GM12878 (cell line): ENCODE measurements around the gene TIGD4. TPM values are rescaled to one million over a fixed set of nuclear protein-coding genes. Genes with fewer than 3 reads are reported as not detected.

Experiments
- ESRRA ChIP-seq: IDR thresholded peaks from 2 replicates; pipeline ENCODE4 v1.6.1; 2012; ENCODE audit warnings: mild to moderate bottlenecking, low read length, improper control_type of control experiment
- GABPA ChIP-seq: IDR thresholded peaks from 2 replicates; pipeline ENCODE4 v1.6.1; 2014; ENCODE audit warnings: antibody characterized with exemption, low read depth, mild to moderate bottlenecking, inconsistent platforms
- HDAC6 ChIP-seq: fragments of 200-600 bp; sonication (generic); IDR thresholded peaks from one replicate; pipeline ENCODE4 v1.8.0; 2017; ENCODE audit warnings: antibody characterized with exemption; ENCODE audit not compliant: unreplicated experiment
- IKZF2 ChIP-seq, 2 experiments: fragments of 450-650 bp; IDR thresholded peaks; 2 replicates each; pipeline ENCODE4 v1.6.1; 2017; ENCODE audit warnings: mild to moderate bottlenecking in 2 of 2, moderate library complexity in 2 of 2
- LARP7 ChIP-seq: fragments of 450-650 bp; IDR thresholded peaks from 2 replicates; pipeline ENCODE4 v1.6.1; 2017; ENCODE audit warnings: mild to moderate bottlenecking
- NRF1 ChIP-seq: conservative IDR thresholded peaks from 2 replicates; pipeline ENCODE4 v1.6.1; 2011; ENCODE audit warnings: mild to moderate bottlenecking, low read depth, low read length, improper control_type of control experiment
- POLR2AphosphoS5 ChIP-seq: IDR thresholded peaks from 2 replicates; pipeline ENCODE4 v1.6.1; 2011; ENCODE audit warnings: mild to moderate bottlenecking, low read length, inconsistent platforms
- RAD21 ChIP-seq: IDR thresholded peaks from 2 replicates; pipeline ENCODE4 v1.6.1; 2011; ENCODE audit warnings: mild to moderate bottlenecking, low read depth, low read length, moderate library complexity; ENCODE audit not compliant: insufficient read depth
- SMARCA5 ChIP-seq: fragments of 450-650 bp; IDR thresholded peaks from 2 replicates; pipeline ENCODE4 v1.6.1; 2017; ENCODE audit warnings: mild to moderate bottlenecking
- SRF ChIP-seq, 2 experiments: IDR thresholded peaks; 2 replicates each; pipeline ENCODE4 v1.6.1; 2011; ENCODE audit warnings: low read depth in 2 of 2, low read length in 2 of 2, mild to moderate bottlenecking in 1 of 2, moderate library complexity in 1 of 2
- ZBTB11 ChIP-seq: fragments of 450-650 bp; formaldehyde crosslinking; IDR thresholded peaks from 2 replicates; pipeline ENCODE4 v1.5.0; 2022; ENCODE audit warnings: mild to moderate bottlenecking, missing genetic modification characterization
- ZNF24 ChIP-seq: fragments of 450-650 bp; IDR thresholded peaks from 2 replicates; pipeline ENCODE4 v1.6.1; 2017; ENCODE audit warnings: antibody characterized with exemption, mild to moderate bottlenecking
- ZNF274 ChIP-seq: IDR thresholded peaks from one replicate; pipeline ENCODE4 v1.8.0; 2011; ENCODE audit not compliant: insufficient read length, insufficient read depth
- ZNF384 ChIP-seq: IDR thresholded peaks from 2 replicates; pipeline ENCODE4 v1.6.1; 2012; ENCODE audit warnings: low read depth, mild to moderate bottlenecking, low read length, improper control_type of control experiment, borderline replicate concordance
- ZSCAN29 ChIP-seq: fragments of 450-650 bp; IDR thresholded peaks from 2 replicates; pipeline ENCODE4 v1.6.1; 2017; ENCODE audit warnings: mild to moderate bottlenecking, moderate library complexity
- polyA plus RNA-seq, 11 experiments: library from polyadenylated mRNA; depleted of rRNA in 4 of 11; unstranded in 6 of 11; stranded (reverse) in 5 of 11; fragments of >200 nt; fragmentation: Nextera tagmentation in 4 of 11; fragmentation: Illumina TruSeq in 1 of 11; extraction: Ambion mirVana in 4 of 11; extraction: Trizol in 1 of 11; gene quantifications; 1 replicate in 1 of 11; 2 replicates in 10 of 11; pipeline versions ENCODE4 v1.2.1 to v1.2.3, GENCODE V29; 2011 to 2016; ENCODE audit warnings: inconsistent platforms in 2 of 11, missing spikeins in 2 of 11, low read depth in 1 of 11
- total RNA-seq, 4 experiments: library from RNA; depleted of rRNA in 3 of 4; stranded (reverse); fragments of >200 nt in 3 of 4; fragmentation: Illumina TruSeq in 1 of 4; extraction: Trizol in 1 of 4; gene quantifications; 2 replicates each; pipeline versions ENCODE4 v1.2.1 to v1.2.3, GENCODE V29; 2013 to 2021
- TF ChIP-seq, protein P1 (sequence below): IDR thresholded peaks from 2 replicates; pipeline ENCODE4 v1.6.1; 2011; ENCODE audit warnings: borderline replicate concordance, low read depth, mild to moderate bottlenecking, moderate library complexity, low read length; ENCODE audit not compliant: insufficient read depth, poor library complexity, severe bottlenecking
- TF ChIP-seq, protein P2 (sequence below): fragments of 450-650 bp; IDR thresholded peaks from 2 replicates; pipeline ENCODE4 v1.6.1; 2017; ENCODE audit warnings: borderline replicate concordance
- TF ChIP-seq, protein P3 (sequence below): IDR thresholded peaks from 2 replicates; pipeline ENCODE4 v1.6.1; 2011; ENCODE audit warnings: low read depth, mild to moderate bottlenecking, low read length, moderate library complexity, borderline replicate concordance; ENCODE audit errors: extremely low read depth
- TF ChIP-seq, protein P4 (sequence below): fragments of 450-650 bp; formaldehyde crosslinking; IDR thresholded peaks from 2 replicates; pipeline ENCODE4 v1.4.0; 2020; ENCODE audit warnings: mild to moderate bottlenecking, moderate library complexity

The TIGD4 gene
- total and polyA plus RNA-seq, 10 of the 15 experiments (the other 5 are each of a cell fraction or from before 2014, with no cell fraction given), result 0.20 to 1.6 (median 0.48) TPM

DNA sequence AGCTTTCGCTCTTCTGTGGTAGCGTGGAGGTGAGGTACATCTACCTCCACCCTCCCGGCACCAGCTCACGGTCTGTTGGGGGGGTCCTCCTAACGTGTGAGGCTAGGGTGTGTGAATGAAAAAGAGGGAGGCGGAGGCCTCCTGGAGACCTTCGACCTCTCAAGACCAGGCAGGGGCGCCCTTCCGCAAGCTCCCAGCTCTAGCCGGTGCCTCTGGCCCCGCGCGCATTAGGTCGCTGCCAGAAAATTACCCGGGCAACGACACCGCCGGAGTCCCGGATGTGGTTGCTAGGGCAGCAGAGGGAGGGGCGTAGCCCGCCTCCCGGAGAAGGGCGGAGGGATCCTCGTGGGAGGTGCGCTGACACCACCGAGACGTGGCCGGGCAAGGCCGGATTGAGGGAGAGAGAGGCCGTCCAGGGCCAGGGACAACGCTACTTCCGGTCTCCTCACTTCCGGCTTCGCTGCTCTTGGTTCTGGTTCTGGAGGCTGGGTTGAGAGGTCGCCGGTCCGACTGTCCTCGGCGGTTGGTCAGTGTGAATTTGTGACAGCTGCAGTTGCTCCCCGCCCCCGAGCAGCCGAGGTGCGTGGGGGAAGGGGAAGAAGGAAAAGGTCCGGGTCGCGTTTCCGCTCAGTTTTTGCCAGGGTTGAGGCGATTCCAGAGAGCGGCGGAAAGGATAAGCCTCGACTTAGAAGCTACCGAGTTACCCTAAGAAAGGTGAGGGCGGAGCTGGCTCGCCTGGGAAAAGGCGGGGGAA lies at the start of gene TIGD4, which contains the start of gene ARFIP1 (continued):
- TF ChIP-seq, protein P1, sequence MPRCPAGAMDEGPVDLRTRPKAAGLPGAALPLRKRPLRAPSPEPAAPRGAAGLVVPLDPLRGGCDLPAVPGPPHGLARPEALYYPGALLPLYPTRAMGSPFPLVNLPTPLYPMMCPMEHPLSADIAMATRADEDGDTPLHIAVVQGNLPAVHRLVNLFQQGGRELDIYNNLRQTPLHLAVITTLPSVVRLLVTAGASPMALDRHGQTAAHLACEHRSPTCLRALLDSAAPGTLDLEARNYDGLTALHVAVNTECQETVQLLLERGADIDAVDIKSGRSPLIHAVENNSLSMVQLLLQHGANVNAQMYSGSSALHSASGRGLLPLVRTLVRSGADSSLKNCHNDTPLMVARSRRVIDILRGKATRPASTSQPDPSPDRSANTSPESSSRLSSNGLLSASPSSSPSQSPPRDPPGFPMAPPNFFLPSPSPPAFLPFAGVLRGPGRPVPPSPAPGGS, result no peak
- peak; percentile 64 to 68; a peak in 3 of 4 replicates for TF ChIP-seq IKZF2 (IDR thresholded peaks at IDR 0.05)
- 0 out of 2 replicates have a peak, but pooled peaks have one; percentile 36 for TF ChIP-seq ZBTB11 (CRISPR knock-in tag)
- TF ChIP-seq SRF (IDR thresholded peaks at IDR 0.05; ENCODE audit: low read depth in 2 of 2, low read length in 2 of 2), result no peak
- TF ChIP-seq, protein P2, sequence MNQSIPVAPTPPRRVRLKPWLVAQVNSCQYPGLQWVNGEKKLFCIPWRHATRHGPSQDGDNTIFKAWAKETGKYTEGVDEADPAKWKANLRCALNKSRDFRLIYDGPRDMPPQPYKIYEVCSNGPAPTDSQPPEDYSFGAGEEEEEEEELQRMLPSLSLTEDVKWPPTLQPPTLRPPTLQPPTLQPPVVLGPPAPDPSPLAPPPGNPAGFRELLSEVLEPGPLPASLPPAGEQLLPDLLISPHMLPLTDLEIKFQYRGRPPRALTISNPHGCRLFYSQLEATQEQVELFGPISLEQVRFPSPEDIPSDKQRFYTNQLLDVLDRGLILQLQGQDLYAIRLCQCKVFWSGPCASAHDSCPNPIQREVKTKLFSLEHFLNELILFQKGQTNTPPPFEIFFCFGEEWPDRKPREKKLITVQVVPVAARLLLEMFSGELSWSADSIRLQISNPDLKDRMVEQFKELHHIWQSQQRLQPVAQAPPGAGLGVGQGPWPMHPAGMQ, result no peak
- TF ChIP-seq, protein P3, sequence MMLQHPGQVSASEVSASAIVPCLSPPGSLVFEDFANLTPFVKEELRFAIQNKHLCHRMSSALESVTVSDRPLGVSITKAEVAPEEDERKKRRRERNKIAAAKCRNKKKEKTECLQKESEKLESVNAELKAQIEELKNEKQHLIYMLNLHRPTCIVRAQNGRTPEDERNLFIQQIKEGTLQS, result no peak
- TF ChIP-seq GABPA, result peak; percentile 92
- TF ChIP-seq POLR2AphosphoS5, result peak; percentile 86
- no peak for TF ChIP-seq ZNF384
- 0 out of 2 replicates have a peak, but pooled peaks have one; percentile 8 for TF ChIP-seq ZNF24
- no peak; the same call in 1 of the 2 replicates for TF ChIP-seq NRF1
- TF ChIP-seq RAD21, result peak; percentile 35; the same call in 1 of the 2 replicates
- no peak for TF ChIP-seq ZSCAN29
- TF ChIP-seq, protein P4, sequence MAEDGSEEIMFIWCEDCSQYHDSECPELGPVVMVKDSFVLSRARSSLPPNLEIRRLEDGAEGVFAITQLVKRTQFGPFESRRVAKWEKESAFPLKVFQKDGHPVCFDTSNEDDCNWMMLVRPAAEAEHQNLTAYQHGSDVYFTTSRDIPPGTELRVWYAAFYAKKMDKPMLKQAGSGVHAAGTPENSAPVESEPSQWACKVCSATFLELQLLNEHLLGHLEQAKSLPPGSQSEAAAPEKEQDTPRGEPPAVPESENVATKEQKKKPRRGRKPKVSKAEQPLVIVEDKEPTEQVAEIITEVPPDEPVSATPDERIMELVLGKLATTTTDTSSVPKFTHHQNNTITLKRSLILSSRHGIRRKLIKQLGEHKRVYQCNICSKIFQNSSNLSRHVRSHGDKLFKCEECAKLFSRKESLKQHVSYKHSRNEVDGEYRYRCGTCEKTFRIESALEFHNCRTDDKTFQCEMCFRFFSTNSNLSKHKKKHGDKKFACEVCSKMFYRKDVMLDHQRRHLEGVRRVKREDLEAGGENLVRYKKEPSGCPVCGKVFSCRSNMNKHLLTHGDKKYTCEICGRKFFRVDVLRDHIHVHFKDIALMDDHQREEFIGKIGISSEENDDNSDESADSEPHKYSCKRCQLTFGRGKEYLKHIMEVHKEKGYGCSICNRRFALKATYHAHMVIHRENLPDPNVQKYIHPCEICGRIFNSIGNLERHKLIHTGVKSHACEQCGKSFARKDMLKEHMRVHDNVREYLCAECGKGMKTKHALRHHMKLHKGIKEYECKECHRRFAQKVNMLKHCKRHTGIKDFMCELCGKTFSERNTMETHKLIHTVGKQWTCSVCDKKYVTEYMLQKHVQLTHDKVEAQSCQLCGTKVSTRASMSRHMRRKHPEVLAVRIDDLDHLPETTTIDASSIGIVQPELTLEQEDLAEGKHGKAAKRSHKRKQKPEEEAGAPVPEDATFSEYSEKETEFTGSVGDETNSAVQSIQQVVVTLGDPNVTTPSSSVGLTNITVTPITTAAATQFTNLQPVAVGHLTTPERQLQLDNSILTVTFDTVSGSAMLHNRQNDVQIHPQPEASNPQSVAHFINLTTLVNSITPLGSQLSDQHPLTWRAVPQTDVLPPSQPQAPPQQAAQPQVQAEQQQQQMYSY (CRISPR knock-in tag), result no peak
- no peak for TF ChIP-seq ZNF274
- no peak for TF ChIP-seq HDAC6
- TF ChIP-seq ESRRA, result peak; percentile 6; the same call in 1 of the 2 replicates
- TF ChIP-seq LARP7, result no peak; the same call in 1 of the 2 replicates
- 0 out of 2 replicates have a peak, but pooled peaks have one; percentile 16 for TF ChIP-seq SMARCA5
